Neuronal stem cell (in vitro differentiated cells): ENCODE measurements around the gene CDC42BPA.

Experiments used
- DNase-seq: peaks from one replicate; pipeline ENCODE4 v3.0.0-alpha.2; 2013; ENCODE audit warnings: low spot score
- H2AFZ ChIP-seq: one replicate; pipeline ENCODE4 v1.6.1; 2013; ENCODE audit warnings: mild to moderate bottlenecking, low read length, inconsistent platforms
- H2AK5ac ChIP-seq: 2 replicates; pipeline ENCODE4 v1.6.1; 2013; ENCODE audit warnings: low read depth, mild to moderate bottlenecking, inconsistent platforms, low read length, moderate library complexity, mixed read lengths
- H2BK120ac ChIP-seq: 2 replicates; pipeline ENCODE4 v1.6.1; 2013; ENCODE audit warnings: low read depth, mild to moderate bottlenecking, inconsistent platforms, low read length, moderate library complexity, mixed read lengths
- H2BK12ac ChIP-seq: one replicate; pipeline ENCODE4 v1.6.1; 2013; ENCODE audit warnings: low read length, inconsistent platforms
- H2BK15ac ChIP-seq: 2 replicates; pipeline ENCODE4 v1.6.1; 2013; ENCODE audit warnings: mild to moderate bottlenecking, low read length, inconsistent platforms, mixed read lengths
- H2BK5ac ChIP-seq: one replicate; pipeline ENCODE4 v1.6.1; 2013; ENCODE audit warnings: inconsistent platforms, mild to moderate bottlenecking, low read length, moderate library complexity
- H3K14ac ChIP-seq: one replicate; pipeline ENCODE4 v1.6.1; 2013; ENCODE audit warnings: low read length, inconsistent platforms
- H3K18ac ChIP-seq: 2 replicates; pipeline ENCODE4 v1.6.1; 2013; ENCODE audit warnings: low read length, inconsistent platforms
- H3K23ac ChIP-seq: 2 replicates; pipeline ENCODE4 v1.6.1; 2013; ENCODE audit warnings: low read depth, mild to moderate bottlenecking, mixed read lengths, low read length, inconsistent platforms; ENCODE audit not compliant: poor library complexity
- H3K27ac ChIP-seq: replicated peaks from 3 replicates; pipeline ENCODE4 v1.5.1; 2013; ENCODE audit warnings: low read length, inconsistent platforms
- H3K27me3 ChIP-seq, 3 experiments: 2 replicates each; pipeline ENCODE4 v1.6.1; 2013; ENCODE audit warnings: low read length in 3 of 3, mild to moderate bottlenecking in 2 of 3, inconsistent platforms in 1 of 3, low read depth in 1 of 3, mixed read lengths in 1 of 3, moderate library complexity in 1 of 3; ENCODE audit not compliant: control insufficient read depth in 3 of 3, insufficient read depth in 3 of 3
- H3K36me3 ChIP-seq, 2 donors: replicated peaks in 1 of 2; 2 replicates each; pipeline ENCODE4 v1.6.1; 2013; ENCODE audit warnings: low read length in 2 of 2; ENCODE audit not compliant: control insufficient read depth in 2 of 2, insufficient read depth in 2 of 2
- H3K4ac ChIP-seq: 2 replicates; pipeline ENCODE4 v1.6.1; 2013; ENCODE audit warnings: inconsistent platforms, mild to moderate bottlenecking, low read length, moderate library complexity
- H3K4me1 ChIP-seq, 2 donors: 1 replicate in 1 of 2; 2 replicates in 1 of 2; pipeline ENCODE4 v1.6.1; 2013; ENCODE audit warnings: low read length in 2 of 2, low read depth in 1 of 2; ENCODE audit not compliant: control insufficient read depth in 2 of 2, insufficient read depth in 1 of 2
- H3K4me2 ChIP-seq: one replicate; pipeline ENCODE4 v1.6.1; 2013; ENCODE audit warnings: mild to moderate bottlenecking, low read length, inconsistent platforms; ENCODE audit not compliant: insufficient read depth, poor library complexity, severe bottlenecking
- H3K4me3 ChIP-seq, 2 donors: 2 replicates each; pipeline ENCODE4 v1.5.1; 2013; ENCODE audit warnings: low read length in 2 of 2, mild to moderate bottlenecking in 2 of 2, inconsistent platforms in 1 of 2, moderate library complexity in 1 of 2
- H3K79me1 ChIP-seq: one replicate; pipeline ENCODE4 v1.6.1; 2013; ENCODE audit warnings: low read depth, mild to moderate bottlenecking, inconsistent platforms, low read length, moderate library complexity
- H3K9ac ChIP-seq: one replicate; pipeline ENCODE4 v1.6.1; 2013; ENCODE audit warnings: mild to moderate bottlenecking, low read depth, low read length, inconsistent platforms; ENCODE audit not compliant: poor library complexity
- H3K9me3 ChIP-seq, 2 donors: replicated peaks in 1 of 2; 2 replicates each; pipeline versions ENCODE3 to v1.6.1; 2013; ENCODE audit warnings: low read length in 2 of 2, mild to moderate bottlenecking in 2 of 2, inconsistent platforms in 1 of 2, low read depth in 1 of 2, mixed read lengths in 1 of 2, moderate library complexity in 1 of 2; ENCODE audit not compliant: control insufficient read depth in 2 of 2, insufficient read depth in 1 of 2
- H4K8ac ChIP-seq: one replicate; pipeline ENCODE4 v1.6.1; 2013; ENCODE audit warnings: low read depth, mild to moderate bottlenecking, inconsistent platforms, low read length, moderate library complexity
- H4K91ac ChIP-seq: one replicate; pipeline ENCODE4 v1.6.1; 2013; ENCODE audit warnings: low read length, low read depth, mild to moderate bottlenecking, inconsistent platforms; ENCODE audit not compliant: poor library complexity
- WGBS, 2 donors: extraction: QIAGEN DNeasy Blood & Tissue Kit; methylation state at CpG; one replicate each; pipeline ENCODE4 v1.1.7; 2013; ENCODE audit warnings: missing lambda C conversion rate in 2 of 2, mixed read lengths in 1 of 2; ENCODE audit not compliant: insufficient read length in 2 of 2, insufficient replicate concordance in 1 of 2; ENCODE audit errors: extremely low coverage in 2 of 2; 5-methylcytosine and 5-hydroxymethylcytosine counted together

Gene CDC42BPA

GRCh38 chr1:227323967-227324268 lies 5.6 kb upstream of the CDC42BPA start:
- DNase-seq, result no peak
- H3K9ac ChIP-seq, result no peak overlapping the region
- no peak overlapping the region for H4K8ac ChIP-seq
- H3K4me3 ChIP-seq, result no peak overlapping the region
- H3K27ac ChIP-seq, result no peak overlapping the region
- H3K4me2 ChIP-seq, result no peak overlapping the region
- no peak overlapping the region for H3K4ac ChIP-seq
- no peak overlapping the region for H2BK12ac ChIP-seq
- H3K27me3 ChIP-seq, result no peaks in the 10 kb centered on the region
- H4K91ac ChIP-seq, result no peak overlapping the region
- H3K9me3 ChIP-seq, result no peaks in the 10 kb centered on the region
- H3K23ac ChIP-seq, result no peak overlapping the region
- H2AFZ ChIP-seq, result no peak overlapping the region
- peaks cover 4 to 6% of the 10 kb centered on the region in 2 donors for H3K4me1 ChIP-seq
- no peaks in the 10 kb centered on the region for H3K79me1 ChIP-seq
- H3K18ac ChIP-seq, result no peak overlapping the region
- H2BK120ac ChIP-seq, result no peak overlapping the region
- H3K14ac ChIP-seq, result no peak overlapping the region
- H2BK15ac ChIP-seq, result no peak overlapping the region
- no peak overlapping the region for H2AK5ac ChIP-seq
- H2BK5ac ChIP-seq, result no peak overlapping the region
- H3K36me3 ChIP-seq, result no peaks in the 10 kb centered on the region

DNA sequence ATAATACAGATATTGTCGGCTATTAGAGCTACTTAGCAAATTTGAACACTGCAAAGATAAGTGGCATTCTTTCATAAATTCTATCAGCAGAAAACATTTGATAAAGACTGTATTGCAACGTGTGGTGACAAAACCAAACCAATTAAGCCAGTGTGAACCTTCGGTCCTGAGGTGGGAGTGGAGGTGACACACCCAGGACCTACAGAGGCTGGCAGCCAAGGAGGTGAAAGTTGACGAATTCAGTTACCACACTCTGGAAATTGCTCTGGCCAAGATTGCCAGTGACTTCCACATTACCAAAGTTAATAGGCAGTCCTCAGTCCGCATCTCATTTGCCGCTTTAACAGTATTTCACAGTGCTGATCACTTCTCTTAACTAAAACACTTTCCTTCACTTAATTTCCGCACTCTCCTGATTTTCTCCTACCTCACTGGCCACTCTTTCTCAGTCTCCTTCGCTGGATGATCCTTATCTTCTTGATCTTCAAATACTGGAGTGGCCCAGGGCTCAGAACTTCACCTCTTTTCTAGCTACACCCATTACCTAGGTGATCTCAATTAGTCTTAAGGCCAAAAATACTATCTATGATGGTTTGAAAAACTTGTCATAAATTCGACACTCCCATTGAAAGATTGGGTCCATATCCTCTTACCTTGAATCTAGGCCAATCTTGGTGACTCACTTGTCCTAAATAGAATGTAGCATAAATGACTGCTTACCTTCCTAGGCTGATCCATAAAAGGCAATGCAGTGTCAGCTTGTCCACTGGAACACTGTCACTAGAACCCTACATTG lies 5.1 kb upstream of the CDC42BPA start:
- Histone ChIP-seq H2AFZ (no peak overlapping the region), H2BK12ac (no peak overlapping the region), H2BK5ac (no peak overlapping the region), H3K27ac (no peak overlapping the region), H3K4me2 (no peak overlapping the region), H3K4ac (no peak overlapping the region), H2BK15ac (no peak overlapping the region), H3K27me3 (no peaks in the 10 kb centered on the region), H3K79me1 (no peaks in the 10 kb centered on the region), H4K8ac (no peak overlapping the region), H3K23ac (no peak overlapping the region), H3K9ac (no peak overlapping the region), H4K91ac (no peak overlapping the region), H2AK5ac (no peak overlapping the region), H3K9me3 (no peaks in the 10 kb centered on the region), H3K4me1 (peaks cover 4 to 6% of the 10 kb centered on the region in 2 donors), H3K14ac (no peak overlapping the region), H3K18ac (no peak overlapping the region), H3K4me3 (no peak overlapping the region), H2BK120ac (no peak overlapping the region), H3K36me3 (no peaks in the 10 kb centered on the region)
- DNase-seq, result no peak
- 100% methylated on average over 1 to 2 of the region's 9 CpGs for WGBS, 2 donors

GRCh38 chr1:227322376-227322775 lies 4.1 kb upstream of the CDC42BPA start:
- Histone ChIP-seq H3K23ac (no peak overlapping the region), H2BK120ac (no peak overlapping the region), H2AK5ac (no peak overlapping the region), H3K4me2 (no peak overlapping the region), H3K18ac (no peak overlapping the region), H3K14ac (no peak overlapping the region), H3K27ac (no peak overlapping the region), H3K4me1 (peaks cover 4 to 6% of the 10 kb centered on the region in 2 donors), H2BK5ac (no peak overlapping the region), H3K79me1 (no peaks in the 10 kb centered on the region), H3K9ac (no peak overlapping the region), H3K9me3 (no peaks in the 10 kb centered on the region), H3K4ac (no peak overlapping the region), H2BK15ac (no peak overlapping the region), H4K91ac (no peak overlapping the region), H3K4me3 (no peak overlapping the region), H2BK12ac (no peak overlapping the region), H4K8ac (no peak overlapping the region), H2AFZ (no peak overlapping the region), H3K27me3 (no peaks in the 10 kb centered on the region), H3K36me3 (no peaks in the 10 kb centered on the region)
- DNase-seq, result no peak
- no CpG with 5 or more reads among the region's 4 CpGs for WGBS, 2 donors

- WGBS, 2 donors, result no CpG with 5 or more reads among the region's 2 CpGs
These were observed 2.7 kb upstream of the CDC42BPA start for GRCh38 chr1:227321035-227321434.

More at GRCh38 chr1:227321035-227321434, 2.7 kb upstream of the CDC42BPA start:
- no peak overlapping the region for H2AFZ ChIP-seq
- no peak overlapping the region for H2AK5ac ChIP-seq
- H3K27ac ChIP-seq, result no peak overlapping the region
- H3K9me3 ChIP-seq, result no peaks in the 10 kb centered on the region
- no peak overlapping the region for H2BK120ac ChIP-seq
- H2BK15ac ChIP-seq, result no peak overlapping the region
- no peak overlapping the region for H3K23ac ChIP-seq
- H4K8ac ChIP-seq, result no peak overlapping the region
- H3K18ac ChIP-seq, result no peak overlapping the region
- no peak overlapping the region for H3K4ac ChIP-seq
- H4K91ac ChIP-seq, result no peak overlapping the region
- H3K4me1 ChIP-seq, result peaks cover 4 to 6% of the 10 kb centered on the region in 2 donors
- no peak overlapping the region for H3K4me3 ChIP-seq
- no peak overlapping the region for H2BK5ac ChIP-seq
- no peaks in the 10 kb centered on the region for H3K79me1 ChIP-seq
- no peak overlapping the region for H2BK12ac ChIP-seq
- no peak overlapping the region for H3K4me2 ChIP-seq
- no peaks in the 10 kb centered on the region for H3K36me3 ChIP-seq
- no peaks in the 10 kb centered on the region for H3K27me3 ChIP-seq
- DNase-seq, result no peak
- no peak overlapping the region for H3K14ac ChIP-seq
- no peak overlapping the region for H3K9ac ChIP-seq
